Measurements from ENCODE around the gene KRT9. TPM values are rescaled to one million over a fixed set of nuclear protein-coding genes. Genes with fewer than 3 reads are reported as not detected.

Gene KRT9
- total and polyA plus RNA-seq, 8 donors: not detected

DNA sequence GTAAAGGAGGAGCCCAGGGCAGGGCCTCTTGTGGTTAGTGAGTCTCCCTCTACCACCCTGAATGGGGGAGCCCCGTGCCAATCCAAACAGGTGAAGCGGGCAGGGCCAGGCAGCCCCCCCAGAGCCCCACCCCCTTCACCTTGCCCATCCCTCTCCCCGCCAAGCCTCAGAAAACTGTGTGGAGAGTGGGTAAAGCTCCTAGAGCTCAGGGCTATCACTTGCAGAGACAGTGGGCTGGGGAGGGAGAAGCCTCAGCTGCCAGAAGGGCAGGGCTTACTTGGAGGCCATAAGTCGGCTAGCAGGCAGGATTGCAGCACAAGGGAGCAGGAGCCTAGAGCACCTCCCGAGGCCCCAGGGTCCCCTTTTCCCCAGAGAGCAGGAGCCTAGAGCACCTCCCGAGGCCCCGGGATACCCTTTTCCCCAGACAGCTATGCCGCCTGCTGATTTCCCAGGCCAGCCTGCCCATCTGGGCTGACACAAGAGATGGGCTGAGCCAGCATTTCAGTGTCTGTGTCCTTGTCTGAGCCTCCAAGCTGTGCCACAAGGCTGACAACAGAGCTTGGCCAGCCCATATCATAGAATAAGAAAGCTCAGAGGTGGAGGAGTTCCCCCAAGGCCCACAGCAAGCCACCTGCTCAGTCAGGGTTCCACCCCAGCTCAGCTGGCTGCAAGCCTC, 21.6 kb upstream of the KRT9 start:
- no peaks in the 10 kb centered on the region for H3K4me1 ChIP-seq
- intact Hi-C loops (cut with DNase I): no loop called here
- TF ChIP-seq, protein P1, sequence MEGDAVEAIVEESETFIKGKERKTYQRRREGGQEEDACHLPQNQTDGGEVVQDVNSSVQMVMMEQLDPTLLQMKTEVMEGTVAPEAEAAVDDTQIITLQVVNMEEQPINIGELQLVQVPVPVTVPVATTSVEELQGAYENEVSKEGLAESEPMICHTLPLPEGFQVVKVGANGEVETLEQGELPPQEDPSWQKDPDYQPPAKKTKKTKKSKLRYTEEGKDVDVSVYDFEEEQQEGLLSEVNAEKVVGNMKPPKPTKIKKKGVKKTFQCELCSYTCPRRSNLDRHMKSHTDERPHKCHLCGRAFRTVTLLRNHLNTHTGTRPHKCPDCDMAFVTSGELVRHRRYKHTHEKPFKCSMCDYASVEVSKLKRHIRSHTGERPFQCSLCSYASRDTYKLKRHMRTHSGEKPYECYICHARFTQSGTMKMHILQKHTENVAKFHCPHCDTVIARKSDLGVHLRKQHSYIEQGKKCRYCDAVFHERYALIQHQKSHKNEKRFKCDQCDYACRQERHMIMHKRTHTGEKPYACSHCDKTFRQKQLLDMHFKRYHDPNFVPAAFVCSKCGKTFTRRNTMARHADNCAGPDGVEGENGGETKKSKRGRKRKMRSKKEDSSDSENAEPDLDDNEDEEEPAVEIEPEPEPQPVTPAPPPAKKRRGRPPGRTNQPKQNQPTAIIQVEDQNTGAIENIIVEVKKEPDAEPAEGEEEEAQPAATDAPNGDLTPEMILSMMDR (IDR thresholded peaks at IDR 0.05): no peak
- no peaks in the 10 kb centered on the region for H3K36me3 ChIP-seq
- H3K9me3 ChIP-seq: no peaks in the 10 kb centered on the region
- peaks cover 0 to 27% of the 10 kb centered on the region in 2 donors for H3K27me3 ChIP-seq
- no peak overlapping the region for H3K27ac ChIP-seq
- no peak for DNase-seq
- no peak for ATAC-seq
- H3K4me3 ChIP-seq: no peak overlapping the region

GRCh38 chr17:41592601-41593305, 20.9 kb upstream of the KRT9 start:
- no peak overlapping the region for H3K4me3 ChIP-seq
- no peak overlapping the region for H3K27ac ChIP-seq
- intact Hi-C loops (cut with DNase I): no loop called here
- peaks cover 0 to 27% of the 10 kb centered on the region in 2 donors for H3K27me3 ChIP-seq
- TF ChIP-seq, protein P1 (IDR thresholded peaks at IDR 0.05): no peak
- no peaks in the 10 kb centered on the region for H3K36me3 ChIP-seq
- no peaks in the 10 kb centered on the region for H3K4me1 ChIP-seq
- ATAC-seq: no peak
- no peak for DNase-seq
- H3K9me3 ChIP-seq: no peaks in the 10 kb centered on the region

DNA sequence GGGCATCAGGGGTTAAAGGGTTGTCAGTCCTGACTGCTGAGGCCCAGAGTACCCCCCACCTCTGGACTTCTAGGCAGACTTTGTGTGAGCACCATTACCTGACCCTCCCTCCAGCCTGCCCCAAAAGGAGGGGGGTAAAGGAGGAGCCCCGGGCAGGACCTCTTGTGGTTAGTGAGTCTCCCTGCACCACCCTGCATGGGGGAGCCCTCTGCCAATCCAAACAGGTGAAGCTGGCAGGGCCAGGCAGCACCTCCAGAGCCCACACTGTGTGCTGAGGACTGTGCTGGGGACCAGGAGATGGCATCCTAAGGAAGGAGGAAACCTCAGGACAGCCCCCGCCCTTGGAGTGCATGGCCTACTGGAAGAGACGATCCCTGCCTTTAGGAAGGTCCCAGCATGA, 17.4 kb upstream of the KRT9 start:
- Histone ChIP-seq H3K4me3 (no peak overlapping the region), H3K27ac (no peak overlapping the region), H3K27me3 (peaks cover 0 to 15% of the 10 kb centered on the region in 2 donors), H3K36me3 (no peaks in the 10 kb centered on the region), H3K4me1 (no peaks in the 10 kb centered on the region), H3K9me3 (no peaks in the 10 kb centered on the region)
- no peak for DNase-seq
- intact Hi-C loops (cut with DNase I): no loop called here
- TF ChIP-seq, protein P1 (IDR thresholded peaks at IDR 0.05): no peak
- ATAC-seq: no peak

GRCh38 chr17:41588126-41588810, 16.4 kb upstream of the KRT9 start:
- no peak overlapping the region for H3K4me3 ChIP-seq
- TF ChIP-seq, protein P1 (IDR thresholded peaks at IDR 0.05): no peak
- intact Hi-C loops (cut with DNase I): no loop called here
- ATAC-seq (no peak), DNase-seq (no peak)
- H3K27ac ChIP-seq: no peak overlapping the region
- no peaks in the 10 kb centered on the region for H3K9me3 ChIP-seq
- no peaks in the 10 kb centered on the region for H3K36me3 ChIP-seq
- H3K4me1 ChIP-seq: no peaks in the 10 kb centered on the region
- peaks cover 0 to 5% of the 10 kb centered on the region in 2 donors for H3K27me3 ChIP-seq

All from left lung (tissue), 10 donors.